ENCODE measurements around the gene POU1F1. TPM values are rescaled to one million over a fixed set of nuclear protein-coding genes. Genes with fewer than 3 reads are reported as not detected.

Gene POU1F1
- total RNA-seq, 2 donors from 2014 or later, result 0.51 TPM; not detected in 1

GRCh38 chr3:87270908-87271700 is 5.3 kb downstream of the POU1F1 start:
- intact Hi-C loops (cut with DNase I), result no loop called here
- Histone ChIP-seq H3K4me1 (replicated peaks) (no peaks in the 10 kb centered on the region), H3K36me3 (no peaks in the 10 kb centered on the region), H3K27me3 (replicated peaks; ENCODE audit: insufficient read depth) (no peaks in the 10 kb centered on the region), H3K27ac (no peak overlapping the region), H3K4me3 (no peak overlapping the region), H3K9me3 (no peaks in the 10 kb centered on the region)
- WGBS, result 59% methylated on average over 4 of the region's 4 CpGs
- TF ChIP-seq CTCF (IDR thresholded peaks at IDR 0.05) (no peak), POLR2A (IDR thresholded peaks at IDR 0.05) (no peak), POLR2AphosphoS5 (IDR thresholded peaks at IDR 0.05) (no peak)
- DNase-seq (ENCODE audit: low spot score), result no peak

- Histone ChIP-seq H3K36me3 (no peaks in the 10 kb centered on the region), H3K4me1 (replicated peaks) (no peaks in the 10 kb centered on the region), H3K27me3 (replicated peaks; ENCODE audit: insufficient read depth) (no peaks in the 10 kb centered on the region), H3K27ac (no peak overlapping the region), H3K9me3 (no peaks in the 10 kb centered on the region), H3K4me3 (no peak overlapping the region)
- no peak for DNase-seq (ENCODE audit: low spot score)
- TF ChIP-seq POLR2AphosphoS5 (IDR thresholded peaks at IDR 0.05) (no peak), POLR2A (IDR thresholded peaks at IDR 0.05) (no peak), CTCF (IDR thresholded peaks at IDR 0.05) (no peak)
- intact Hi-C loops (cut with DNase I), result no loop called here
Measured at GRCh38 chr3:87269723-87270122, 6.7 kb downstream of the POU1F1 start.

GRCh38 chr3:87268646-87269211 is 7.7 kb downstream of the POU1F1 start:
- intact Hi-C loops (cut with DNase I), result no loop called here
- DNase-seq (ENCODE audit: low spot score), result no peak
- 72% methylated on average over 4 of the region's 4 CpGs for WGBS
- Histone ChIP-seq H3K4me1 (replicated peaks) (no peaks in the 10 kb centered on the region), H3K27me3 (replicated peaks; ENCODE audit: insufficient read depth) (no peaks in the 10 kb centered on the region), H3K4me3 (no peak overlapping the region), H3K36me3 (no peaks in the 10 kb centered on the region), H3K9me3 (no peaks in the 10 kb centered on the region), H3K27ac (no peak overlapping the region)
- TF ChIP-seq POLR2A (IDR thresholded peaks at IDR 0.05) (no peak), POLR2AphosphoS5 (IDR thresholded peaks at IDR 0.05) (no peak), CTCF (IDR thresholded peaks at IDR 0.05) (no peak)

DNA sequence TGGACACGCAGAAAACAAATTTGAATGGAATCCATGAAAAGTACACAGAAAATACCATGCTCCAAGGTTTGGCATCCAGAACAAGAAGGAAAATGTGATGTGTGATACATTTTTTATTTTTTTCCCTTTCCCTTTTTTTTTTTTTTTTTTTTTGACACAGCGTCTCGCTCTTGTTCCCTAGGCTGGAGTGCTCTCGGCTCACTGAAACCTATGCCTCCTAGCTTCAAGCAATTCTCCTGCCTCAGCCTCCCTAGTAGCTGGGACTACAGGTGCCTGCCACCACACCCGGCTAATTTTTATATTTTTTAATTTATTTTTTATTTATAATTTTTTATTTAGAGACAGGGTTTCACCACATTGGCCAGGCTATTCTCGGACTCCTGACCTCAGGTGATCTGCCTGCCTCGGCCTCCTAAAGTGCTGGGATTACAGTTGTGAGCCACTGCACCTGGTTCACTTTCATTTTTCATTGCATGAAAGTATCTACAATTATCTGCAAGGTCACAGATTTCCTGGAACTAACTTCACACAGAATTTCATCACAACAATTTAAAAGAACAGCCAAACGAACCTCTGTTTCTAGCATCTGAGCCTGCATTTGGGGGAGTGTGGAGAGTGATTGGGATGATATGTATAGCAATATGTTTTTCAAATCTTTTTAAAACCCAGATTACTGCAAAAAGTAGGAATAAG is 8.3 kb downstream of the POU1F1 start:
- 89% methylated on average over 8 of the region's 8 CpGs for WGBS
- TF ChIP-seq POLR2A (IDR thresholded peaks at IDR 0.05), result no peak
- no peak for TF ChIP-seq POLR2AphosphoS5 (IDR thresholded peaks at IDR 0.05)
- TF ChIP-seq CTCF (IDR thresholded peaks at IDR 0.05), result no peak
- Histone ChIP-seq H3K4me3 (no peak overlapping the region), H3K9me3 (no peaks in the 10 kb centered on the region), H3K4me1 (replicated peaks) (no peaks in the 10 kb centered on the region), H3K27me3 (replicated peaks; ENCODE audit: insufficient read depth) (no peaks in the 10 kb centered on the region), H3K36me3 (no peaks in the 10 kb centered on the region), H3K27ac (no peak overlapping the region)
- intact Hi-C loops (cut with DNase I), result no loop called here
- no peak for DNase-seq (ENCODE audit: low spot score)

All from prostate gland (tissue), 2 donors.